H9 (cell line): ENCODE results near the gene GPR146. TPM values are rescaled to one million over a fixed set of nuclear protein-coding genes. Genes with fewer than 3 reads are reported as not detected.

Experiments
- DNase-seq: peaks from one replicate; pipeline ENCODE4 v3.0.0-alpha.2; 2017
- H2AFZ ChIP-seq: one replicate; pipeline ENCODE4 v1.6.1; 2013; ENCODE audit warnings: mild to moderate bottlenecking, low read length, control low read depth, moderate library complexity
- H2AK5ac ChIP-seq: 2 replicates; pipeline ENCODE4 v1.6.1; 2013; ENCODE audit warnings: low read length, control low read depth, mixed read lengths; ENCODE audit not compliant: insufficient read length
- H2BK120ac ChIP-seq: one replicate; pipeline ENCODE4 v1.6.1; 2013; ENCODE audit warnings: low read depth, mild to moderate bottlenecking, low read length, control low read depth, inconsistent platforms; ENCODE audit not compliant: poor library complexity, severe bottlenecking
- H2BK12ac ChIP-seq: 2 replicates; pipeline ENCODE4 v1.6.1; 2013; ENCODE audit warnings: low read length, control low read depth, mixed read lengths, low read depth; ENCODE audit not compliant: insufficient read length
- H2BK15ac ChIP-seq: 2 replicates; pipeline ENCODE4 v1.6.1; 2013; ENCODE audit warnings: low read depth, low read length, control low read depth
- H2BK20ac ChIP-seq: one replicate; pipeline ENCODE4 v1.6.1; 2013; ENCODE audit warnings: low read depth, mild to moderate bottlenecking, low read length, control low read depth, inconsistent platforms; ENCODE audit not compliant: poor library complexity, severe bottlenecking
- H2BK5ac ChIP-seq: 2 replicates; pipeline ENCODE4 v1.6.1; 2013; ENCODE audit warnings: low read length, control low read depth, mixed read lengths; ENCODE audit not compliant: insufficient read length
- H3K14ac ChIP-seq: 2 replicates; pipeline ENCODE4 v1.6.1; 2013; ENCODE audit warnings: low read length, control low read depth; ENCODE audit not compliant: insufficient read depth
- H3K18ac ChIP-seq: 2 replicates; pipeline ENCODE4 v1.6.1; 2013; ENCODE audit warnings: low read depth, mild to moderate bottlenecking, mixed read lengths, low read length, control low read depth; ENCODE audit not compliant: insufficient read length
- H3K23ac ChIP-seq: 2 replicates; pipeline ENCODE4 v1.6.1; 2013; ENCODE audit warnings: low read length, control low read depth, mixed read lengths, low read depth; ENCODE audit not compliant: insufficient read length
- H3K23me2 ChIP-seq: 2 replicates; pipeline ENCODE4 v1.6.1; 2013; ENCODE audit warnings: low read depth, mild to moderate bottlenecking, mixed read lengths, low read length, control low read depth; ENCODE audit not compliant: insufficient read length, poor library complexity, severe bottlenecking
- H3K27ac ChIP-seq: 2 replicates; pipeline ENCODE4 v1.5.1; 2013; ENCODE audit warnings: low read length, control low read depth, mixed read lengths, low read depth; ENCODE audit not compliant: insufficient read length
- H3K27me3 ChIP-seq: 2 replicates; pipeline ENCODE4 v1.6.1; 2013; ENCODE audit warnings: low read length, control low read depth, inconsistent platforms; ENCODE audit not compliant: insufficient read depth
- H3K4ac ChIP-seq: 2 replicates; pipeline ENCODE4 v1.6.1; 2013; ENCODE audit warnings: low read depth, mild to moderate bottlenecking, control low read depth, inconsistent platforms, low read length, moderate library complexity
- H3K4me1 ChIP-seq: 2 replicates; pipeline ENCODE4 v1.6.1; 2013; ENCODE audit warnings: low read length, control low read depth, inconsistent platforms; ENCODE audit not compliant: insufficient read depth
- H3K4me2 ChIP-seq: 2 replicates; pipeline ENCODE4 v1.6.1; 2013; ENCODE audit warnings: low read length, control low read depth, mixed read lengths; ENCODE audit not compliant: insufficient read length, insufficient read depth
- H3K56ac ChIP-seq: 2 replicates; pipeline ENCODE4 v1.6.1; 2013; ENCODE audit warnings: low read depth, mild to moderate bottlenecking, mixed read lengths, low read length, control low read depth; ENCODE audit not compliant: insufficient read length
- H3K79me1 ChIP-seq: 2 replicates; pipeline ENCODE4 v1.6.1; 2013; ENCODE audit warnings: low read depth, mild to moderate bottlenecking, moderate library complexity, low read length, control low read depth, inconsistent platforms; ENCODE audit not compliant: insufficient read depth, poor library complexity, severe bottlenecking
- H3K79me2 ChIP-seq: 2 replicates; pipeline ENCODE4 v1.6.1; 2013; ENCODE audit warnings: low read length, control low read depth, inconsistent platforms; ENCODE audit not compliant: insufficient read depth
- H3K9ac ChIP-seq: 2 replicates; pipeline ENCODE4 v1.6.1; 2013; ENCODE audit warnings: low read length, control low read depth, mixed read lengths; ENCODE audit not compliant: insufficient read length; ENCODE audit errors: extremely low read depth
- H3K9me3 ChIP-seq: one replicate; pipeline ENCODE4 v1.6.1; 2013; ENCODE audit warnings: low read depth, low read length, inconsistent platforms; ENCODE audit not compliant: control insufficient read depth
- H3T11ph ChIP-seq: one replicate; pipeline ENCODE4 v1.6.1; 2013; ENCODE audit warnings: mild to moderate bottlenecking, low read length, control low read depth, inconsistent platforms
- H4K20me1 ChIP-seq: one replicate; pipeline ENCODE4 v1.6.1; 2013; ENCODE audit not compliant: control insufficient read depth, insufficient read length, insufficient read depth
- H4K5ac ChIP-seq: 2 replicates; pipeline ENCODE4 v1.6.1; 2013; ENCODE audit warnings: low read depth, mild to moderate bottlenecking, mixed read lengths, low read length, control low read depth; ENCODE audit not compliant: insufficient read length
- H4K8ac ChIP-seq: replicated peaks from 2 replicates; pipeline ENCODE4 v1.6.1; 2013; ENCODE audit warnings: low read length, control low read depth, mixed read lengths, low read depth; ENCODE audit not compliant: insufficient read length
- H4K91ac ChIP-seq: 2 replicates; pipeline ENCODE4 v1.6.1; 2013; ENCODE audit warnings: low read depth, mild to moderate bottlenecking, moderate library complexity, mixed read lengths, low read length, control low read depth; ENCODE audit not compliant: insufficient read length
- H3K27ac Mint-ChIP-seq, 3 experiments: 2 replicates in 2 of 3; 3 replicates in 1 of 3; pipeline ENCODE4 v1.8.0; 2020 to 2021; ENCODE audit warnings: mixed read lengths in 3 of 3, mild to moderate bottlenecking in 1 of 3, moderate library complexity in 1 of 3
- H3K27me3 Mint-ChIP-seq: 2 replicates; pipeline ENCODE4 v1.8.0; 2021; ENCODE audit warnings: low read depth, mild to moderate bottlenecking, moderate library complexity, mixed read lengths
- H3K36me3 Mint-ChIP-seq, 3 experiments: 2 replicates in 2 of 3; 3 replicates in 1 of 3; pipeline ENCODE4 v1.8.0; 2020 to 2021; ENCODE audit warnings: low read depth in 3 of 3, mixed read lengths in 3 of 3; ENCODE audit not compliant: insufficient read depth in 1 of 3
- H3K4me1 Mint-ChIP-seq, 2 experiments: 2 replicates each; pipeline ENCODE4 v1.8.0; 2020; ENCODE audit warnings: mixed read lengths in 2 of 2
- H3K4me3 Mint-ChIP-seq, 2 experiments: 2 replicates in 1 of 2; 3 replicates in 1 of 2; pipeline ENCODE4 v1.8.0; 2020 to 2021; ENCODE audit warnings: mild to moderate bottlenecking in 2 of 2, mixed read lengths in 2 of 2, moderate library complexity in 1 of 2
- H3K9me3 Mint-ChIP-seq, 2 experiments: 2 replicates in 1 of 2; 3 replicates in 1 of 2; pipeline ENCODE4 v1.8.0; 2020; ENCODE audit warnings: mild to moderate bottlenecking in 2 of 2, mixed read lengths in 2 of 2, moderate library complexity in 1 of 2
- CTCF ChIP-seq: fragments of 200-600 bp; sonication (generic); conservative IDR thresholded peaks from 3 replicates; pipeline ENCODE4 v1.8.0; 2021; ENCODE audit warnings: antibody characterized with exemption, mild to moderate bottlenecking
- WGBS: extraction: QIAGEN DNeasy Blood & Tissue Kit; methylation state at CpG from one replicate; pipeline ENCODE4 v1.1.7; 2013; ENCODE audit warnings: missing lambda C conversion rate, low lambda C conversion rate, mixed read lengths; ENCODE audit not compliant: insufficient read length; ENCODE audit errors: extremely low coverage; 5-methylcytosine and 5-hydroxymethylcytosine counted together
- total RNA-seq: library from RNA; stranded (reverse); gene quantifications from 2 replicates; pipeline ENCODE4 v1.2.1, GENCODE V29; 2021

Gene GPR146
- total RNA-seq, 1 experiment from 2014 or later = 1.4 TPM

DNA sequence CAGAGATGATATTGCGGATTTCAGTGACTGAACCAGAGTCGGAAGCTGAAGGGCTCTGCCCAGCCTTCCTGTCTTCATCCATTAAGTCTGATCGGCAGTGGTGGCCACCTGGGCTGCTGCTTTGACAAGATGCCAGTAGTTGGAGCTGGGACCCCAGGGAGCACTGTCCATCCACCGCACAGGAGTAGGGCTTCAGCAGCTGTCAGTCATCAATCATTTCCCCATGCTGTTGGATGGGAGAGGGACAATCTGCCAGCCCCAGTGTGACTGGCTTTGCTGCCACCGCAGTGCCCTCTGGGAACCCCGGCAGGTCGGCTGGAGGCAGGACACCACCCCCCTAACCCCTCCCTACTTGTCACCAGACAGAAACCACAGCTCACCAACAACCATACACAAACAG lies 23.0 kb upstream of the GPR146 start:
- H3K36me3 Mint-ChIP-seq = peaks cover 4 to 32% (median 10%) of the 10 kb centered on the region in 3 experiments
- H3K4me3 Mint-ChIP-seq = no peak overlapping the region
- no peak for TF ChIP-seq CTCF
- no peaks in the 10 kb centered on the region for H3K27me3 ChIP-seq
- no peak for DNase-seq
- H2BK12ac ChIP-seq = no peak overlapping the region
- no peaks in the 10 kb centered on the region for H4K20me1 ChIP-seq
- H3K23ac ChIP-seq = no peak overlapping the region
- H2BK120ac ChIP-seq = no peak overlapping the region
- no peak overlapping the region for H3K14ac ChIP-seq
- H2AK5ac ChIP-seq = no peak overlapping the region
- H3K79me1 ChIP-seq = no peaks in the 10 kb centered on the region
- no peak overlapping the region for H3K56ac ChIP-seq
- H3K18ac ChIP-seq = no peak overlapping the region
- H3T11ph ChIP-seq = no peak overlapping the region
- no peaks in the 10 kb centered on the region for H3K79me2 ChIP-seq
- H4K91ac ChIP-seq = no peak overlapping the region
- H4K8ac ChIP-seq = no peak overlapping the region
- no peak overlapping the region for H3K4me2 ChIP-seq
- H2BK15ac ChIP-seq = no peak overlapping the region
- H3K27ac Mint-ChIP-seq = no peak overlapping the region
- H3K9me3 ChIP-seq = no peaks in the 10 kb centered on the region
- no peak overlapping the region for H2BK5ac ChIP-seq
- H3K4me1 Mint-ChIP-seq = peaks cover 0 to 2% of the 10 kb centered on the region in 2 experiments; a peak in 1 of 4 replicates
- no peaks in the 10 kb centered on the region for H3K4me1 ChIP-seq
- H3K27ac ChIP-seq = no peak overlapping the region
- H4K5ac ChIP-seq = no peak overlapping the region
- no peak overlapping the region for H2AFZ ChIP-seq
- H3K4ac ChIP-seq = no peak overlapping the region
- H3K9me3 Mint-ChIP-seq = no peaks in the 10 kb centered on the region
- no peak overlapping the region for H3K9ac ChIP-seq
- H2BK20ac ChIP-seq = no peak overlapping the region
- WGBS = no CpG with 5 or more reads among the region's 7 CpGs
- H3K23me2 ChIP-seq = no peaks in the 10 kb centered on the region
- no peaks in the 10 kb centered on the region for H3K27me3 Mint-ChIP-seq
